Right atrium auricular region (tissue), 2 donors: Measurements from ENCODE around the gene GPR37. TPM values are rescaled to one million over a fixed set of nuclear protein-coding genes. Genes with fewer than 3 reads are reported as not detected.

Experiments used
- DNase-seq: peaks from one replicate; pipeline ENCODE4 v3.0.0-alpha.2; 2019; ENCODE audit warnings: low spot score
- H3K27ac ChIP-seq, 2 donors: fragments of 200-600 bp; sonication (generic); 1 replicate in 1 of 2; 2 replicates in 1 of 2; pipeline ENCODE4 v1.5.1; 2016 to 2019
- H3K27me3 ChIP-seq, 2 donors: fragments of 200-600 bp; sonication (generic); one replicate each; pipeline versions ENCODE4 v1.5.1 to v1.6.0; 2017 to 2019
- H3K36me3 ChIP-seq: fragments of 200-600 bp; sonication (generic); one replicate; pipeline ENCODE4 v1.5.1; 2016
- H3K4me1 ChIP-seq, 2 donors: fragments of 200-600 bp; sonication (generic); one replicate each; pipeline versions ENCODE4 v1.5.1 to v1.6.0; 2017 to 2019
- H3K4me3 ChIP-seq, 2 donors: fragments of 200-600 bp; sonication (generic); 1 replicate in 1 of 2; 2 replicates in 1 of 2; pipeline ENCODE4 v1.5.1; 2017 to 2019; ENCODE audit warnings: mild to moderate bottlenecking in 1 of 2, moderate library complexity in 1 of 2
- H3K9me3 ChIP-seq, 2 donors: fragments of 200-600 bp; sonication (generic); one replicate each; pipeline ENCODE4 v1.5.1; 2019
- CTCF ChIP-seq, 2 donors: fragments of 200-600 bp; sonication (generic); IDR thresholded peaks; one replicate each; pipeline ENCODE4 v1.5.1; 2019; ENCODE audit warnings: antibody characterized with exemption in 2 of 2
- total RNA-seq, 2 donors: library from RNA; depleted of rRNA; stranded (reverse); fragments of >200 nt; gene quantifications; one replicate each; pipeline ENCODE4 v1.1.0, GENCODE V29; 2016

The GPR37 gene
- total RNA-seq, 2 donors from 2014 or later = 1.1 TPM; not detected in 1

DNA sequence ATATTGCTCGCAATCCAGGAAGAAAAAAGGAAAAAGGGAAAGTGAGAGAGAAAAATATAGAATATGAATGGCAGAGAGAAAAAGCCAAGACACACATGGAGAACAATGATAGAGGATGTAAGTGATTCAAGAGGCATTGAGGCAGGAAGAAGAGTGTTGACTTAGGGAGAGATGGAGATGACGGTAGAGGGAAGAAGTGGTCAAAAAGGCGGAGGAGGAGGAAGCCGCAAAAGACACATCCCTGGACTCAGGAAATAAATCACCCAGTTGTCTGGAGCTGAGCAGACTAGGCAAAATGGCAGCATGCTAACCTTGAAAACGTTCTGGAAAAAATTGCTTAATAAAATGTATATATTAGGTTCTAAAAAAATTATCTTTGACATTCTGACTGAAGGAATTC lies 17.7 kb upstream of the GPR37 start:
- H3K36me3 ChIP-seq = no peaks in the 10 kb centered on the region
- H3K27me3 ChIP-seq = no peaks in the 10 kb centered on the region
- no peaks in the 10 kb centered on the region for H3K9me3 ChIP-seq
- DNase-seq = no peak
- H3K4me1 ChIP-seq = no peaks in the 10 kb centered on the region
- no peak for TF ChIP-seq CTCF (IDR thresholded peaks at IDR 0.05)
- no peak overlapping the region for H3K4me3 ChIP-seq
- H3K27ac ChIP-seq = no peak overlapping the region

DNA sequence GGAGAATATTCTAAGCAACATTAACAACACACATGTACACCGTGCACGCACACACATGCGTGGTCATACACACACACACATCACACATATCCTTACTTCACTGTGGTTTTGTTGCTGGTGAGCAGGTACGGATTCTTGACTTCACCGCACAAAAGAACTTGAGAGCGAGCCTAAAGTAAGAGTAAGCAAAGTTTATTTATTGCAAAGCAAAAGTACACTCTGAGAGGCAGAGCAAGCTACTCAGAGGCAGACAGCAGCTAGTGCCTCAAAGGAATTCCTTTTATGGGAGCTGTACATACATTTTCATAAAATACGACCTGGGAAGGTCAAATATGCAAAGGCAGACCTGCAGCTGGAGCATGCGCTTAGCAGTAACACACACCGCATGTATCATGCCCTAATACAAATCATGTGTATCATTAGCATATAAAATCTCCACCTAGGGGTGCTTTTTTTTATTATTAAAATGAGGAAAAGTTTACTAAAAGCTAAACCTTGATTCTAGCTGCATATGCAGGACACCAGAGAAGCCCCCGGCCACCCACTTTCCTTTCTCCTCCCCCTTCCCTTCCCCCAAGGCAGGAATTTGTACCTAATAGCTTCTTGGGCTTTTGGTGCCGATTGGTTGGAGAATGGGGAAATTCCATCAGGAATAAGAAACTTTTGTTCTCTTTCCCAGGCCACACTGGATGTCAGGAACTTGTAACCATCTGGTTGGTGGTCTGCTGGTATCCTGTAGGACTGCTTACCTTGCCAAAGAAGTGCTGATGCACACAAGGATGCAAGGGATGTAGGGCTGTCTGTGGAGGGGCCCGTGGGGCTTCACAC lies 16.5 kb upstream of the GPR37 start:
- no peaks in the 10 kb centered on the region for H3K4me1 ChIP-seq
- H3K9me3 ChIP-seq = no peaks in the 10 kb centered on the region
- no peak for TF ChIP-seq CTCF (IDR thresholded peaks at IDR 0.05)
- H3K27ac ChIP-seq = no peak overlapping the region
- H3K27me3 ChIP-seq = no peaks in the 10 kb centered on the region
- no peak overlapping the region for H3K4me3 ChIP-seq
- H3K36me3 ChIP-seq = no peaks in the 10 kb centered on the region
- no peak for DNase-seq

- Histone ChIP-seq H3K4me1 (no peaks in the 10 kb centered on the region), H3K4me3 (no peak overlapping the region), H3K27ac (no peak overlapping the region), H3K27me3 (no peaks in the 10 kb centered on the region), H3K36me3 (no peaks in the 10 kb centered on the region), H3K9me3 (no peaks in the 10 kb centered on the region)
- no peak for DNase-seq
- no peak for TF ChIP-seq CTCF (IDR thresholded peaks at IDR 0.05)
These were observed 15.8 kb upstream of the GPR37 start for GRCh38 chr7:124781418-124781817.

DNA sequence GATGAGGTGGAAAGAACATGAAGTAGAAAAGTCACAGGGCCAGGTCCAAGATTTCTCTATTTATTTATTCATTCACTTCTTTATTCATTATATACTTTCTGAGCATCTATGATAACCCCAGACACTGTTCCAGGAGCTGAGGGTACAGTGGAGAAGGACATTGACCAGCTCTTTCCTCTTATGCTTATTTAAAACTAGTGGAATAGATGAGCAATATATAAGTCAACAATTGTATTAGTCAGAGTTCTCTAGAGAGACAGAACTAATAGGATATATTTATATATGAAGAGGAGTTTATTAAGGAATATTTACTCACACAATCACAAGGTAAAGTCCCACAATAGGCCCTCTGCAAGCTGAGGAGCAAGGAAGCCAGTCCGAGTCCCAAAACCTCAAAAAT lies 15.0 kb upstream of the GPR37 start:
- Histone ChIP-seq H3K27ac (no peak overlapping the region), H3K4me3 (no peak overlapping the region), H3K4me1 (no peaks in the 10 kb centered on the region), H3K9me3 (no peaks in the 10 kb centered on the region), H3K36me3 (no peaks in the 10 kb centered on the region), H3K27me3 (no peaks in the 10 kb centered on the region)
- no peak for TF ChIP-seq CTCF (IDR thresholded peaks at IDR 0.05)
- no peak for DNase-seq

DNA sequence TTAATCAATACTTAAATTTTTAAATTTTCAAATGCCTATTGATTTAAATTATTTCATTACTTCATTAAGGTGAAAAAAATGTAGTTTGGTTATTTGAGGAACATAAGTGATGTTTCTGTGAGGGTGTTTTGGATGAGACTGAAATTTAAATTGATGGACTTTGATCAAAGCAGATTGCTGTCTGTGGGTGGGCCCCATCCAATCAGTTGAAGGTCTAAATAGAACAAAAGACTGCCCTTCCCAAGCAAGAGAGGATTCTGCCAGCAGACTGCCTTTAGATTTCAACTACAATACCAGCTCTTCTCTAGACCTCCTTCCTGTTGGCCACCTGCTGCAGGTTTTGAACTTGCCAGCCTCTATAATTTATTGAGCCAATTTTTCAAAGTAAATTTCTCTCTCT lies 14.5 kb upstream of the GPR37 start:
- H3K4me1 ChIP-seq = no peaks in the 10 kb centered on the region
- no peak for TF ChIP-seq CTCF (IDR thresholded peaks at IDR 0.05)
- no peaks in the 10 kb centered on the region for H3K36me3 ChIP-seq
- H3K9me3 ChIP-seq = no peaks in the 10 kb centered on the region
- no peak for DNase-seq
- H3K27ac ChIP-seq = no peak overlapping the region
- no peak overlapping the region for H3K4me3 ChIP-seq
- H3K27me3 ChIP-seq = no peaks in the 10 kb centered on the region

DNA sequence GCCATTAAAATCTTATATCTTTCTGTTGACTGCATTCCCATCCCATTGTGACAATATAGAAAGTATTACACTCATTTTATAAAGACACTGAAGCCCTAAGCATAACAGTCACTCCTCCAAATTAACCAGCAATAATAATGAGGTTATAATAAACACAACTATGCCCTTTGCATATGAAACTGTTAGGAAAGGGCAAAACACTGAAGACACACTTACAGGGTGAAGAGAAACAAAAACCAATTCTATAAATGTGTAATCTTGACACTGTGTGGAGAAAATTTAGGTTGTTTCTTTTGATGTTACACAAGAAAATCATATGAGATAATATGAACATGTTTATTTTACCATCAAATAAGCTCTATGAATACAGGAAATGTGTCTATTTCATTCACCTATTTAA lies 14.0 kb upstream of the GPR37 start:
- H3K4me1 ChIP-seq = no peaks in the 10 kb centered on the region
- no peaks in the 10 kb centered on the region for H3K27me3 ChIP-seq
- no peaks in the 10 kb centered on the region for H3K9me3 ChIP-seq
- H3K27ac ChIP-seq = no peak overlapping the region
- TF ChIP-seq CTCF (IDR thresholded peaks at IDR 0.05) = no peak
- H3K36me3 ChIP-seq = no peaks in the 10 kb centered on the region
- no peak for DNase-seq
- H3K4me3 ChIP-seq = no peak overlapping the region
